HG02885 (cell line): ENCODE measurements around the gene RABGAP1L.
"Not testable (repeated sequence)": the region's sequence is repeated elsewhere in the genome, so short reads cannot be mapped to it uniquely, and the experiment has no call there.

Experiments used
- ATAC-seq: cut with Tn5 transposase; IDR thresholded peaks from one replicate; pipeline ENCODE4 v1.9.1; 2021; ENCODE audit warnings: mild to moderate bottlenecking; ENCODE audit not compliant: unreplicated experiment, poor library complexity

The RABGAP1L gene

DNA sequence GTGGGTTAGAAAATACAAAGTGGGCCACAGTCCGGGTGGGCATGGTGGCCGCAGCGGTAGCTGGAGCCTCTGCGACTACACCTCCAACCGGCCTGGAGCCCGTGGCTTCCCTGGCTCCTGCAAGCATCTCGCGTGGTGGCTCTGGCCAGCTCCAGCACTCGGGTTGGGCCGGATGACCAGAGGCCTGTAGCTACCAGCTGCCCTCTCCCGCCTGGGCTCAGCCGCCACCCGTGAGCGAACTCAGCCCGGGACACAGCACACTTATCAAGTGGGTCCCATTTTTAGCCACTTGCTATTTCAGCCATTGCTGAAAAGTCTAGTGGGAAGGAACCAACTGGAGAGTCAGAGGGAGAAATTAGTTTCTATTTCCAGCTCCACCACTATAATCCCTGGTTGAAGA, 732.7 kb downstream of the RABGAP1L start:
- no peak for ATAC-seq

DNA sequence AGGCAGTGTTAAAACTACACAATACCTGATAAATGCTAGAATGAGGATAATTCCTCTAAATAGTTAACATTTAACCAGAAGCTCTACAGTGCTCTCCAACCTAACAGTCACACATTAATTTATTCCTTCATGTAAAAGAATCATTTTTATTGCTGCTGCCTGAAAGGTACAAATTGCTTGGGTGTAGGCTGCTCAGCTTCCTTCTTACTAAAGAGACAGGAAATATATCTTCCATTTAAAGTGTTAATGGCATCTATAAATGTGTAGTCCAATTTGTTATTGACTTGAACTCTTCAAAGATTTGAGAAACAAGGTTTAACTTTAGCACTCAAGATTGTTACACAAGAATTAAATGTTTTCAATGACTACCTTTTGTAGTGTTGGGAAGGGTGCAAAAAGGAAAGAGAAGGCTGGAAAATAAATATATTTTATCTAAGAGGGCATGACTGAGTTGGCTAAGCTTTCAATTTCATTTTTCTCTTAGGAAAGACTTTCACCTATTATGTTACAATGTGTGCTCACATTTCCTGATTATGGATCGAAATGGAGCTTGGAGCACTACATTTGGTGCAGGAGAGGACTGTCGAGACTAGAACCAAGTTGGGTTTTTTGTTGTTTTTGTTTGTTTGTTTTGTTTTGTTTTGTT, 734.9 kb downstream of the RABGAP1L start:
- ATAC-seq = no peak

DNA sequence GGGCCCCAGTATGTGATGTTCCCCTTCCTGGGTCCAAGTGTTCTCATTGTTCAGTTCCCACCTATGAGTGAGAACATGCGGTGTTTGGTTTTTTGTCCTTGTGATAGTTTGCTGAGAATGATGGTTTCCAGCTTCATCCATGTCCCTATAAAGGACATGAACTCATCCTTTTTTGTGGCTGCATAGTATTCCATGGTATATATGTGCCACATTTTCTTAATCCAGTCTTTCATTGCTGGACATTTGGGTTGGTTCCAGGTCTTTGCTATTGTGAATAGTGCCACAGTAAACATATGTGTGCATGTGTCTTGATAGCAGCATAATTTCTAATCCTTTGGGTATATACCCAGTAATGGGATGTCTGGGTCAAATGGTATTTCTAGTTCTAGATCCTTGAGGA, 736.3 kb downstream of the RABGAP1L start:
- not testable (repeated sequence) for ATAC-seq

DNA sequence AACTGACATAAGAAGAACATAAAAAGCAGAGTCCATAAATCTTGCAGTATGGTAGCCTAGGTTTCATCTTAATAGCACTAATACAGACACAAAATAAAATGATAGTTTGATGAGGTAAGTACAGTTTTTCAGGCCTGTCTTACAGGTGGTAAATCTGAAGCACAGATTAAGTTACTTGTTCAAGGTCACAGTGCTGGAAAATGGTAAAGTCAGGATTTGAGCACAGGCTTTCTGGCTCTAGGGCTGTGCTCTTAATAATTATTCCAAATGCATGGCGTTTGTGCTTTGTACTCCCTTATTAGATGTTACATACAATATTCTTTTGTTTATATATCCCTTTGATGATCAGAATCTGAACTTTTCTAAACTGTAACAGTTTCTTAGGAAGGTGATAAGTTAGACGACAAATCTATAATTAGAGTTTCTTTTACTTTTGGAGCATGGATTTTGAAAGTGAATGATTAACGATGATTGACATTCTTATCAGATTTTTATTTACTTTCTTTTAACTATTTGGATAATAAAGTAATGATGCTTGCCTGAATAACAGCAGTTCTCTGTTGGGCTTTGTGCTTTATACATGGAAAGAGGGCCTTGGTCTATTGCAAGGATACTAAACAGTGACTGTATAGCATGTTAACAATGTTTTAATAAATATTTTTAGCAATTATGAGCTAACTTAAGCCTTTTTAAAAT, 738.9 kb downstream of the RABGAP1L start:
- no peak for ATAC-seq

DNA sequence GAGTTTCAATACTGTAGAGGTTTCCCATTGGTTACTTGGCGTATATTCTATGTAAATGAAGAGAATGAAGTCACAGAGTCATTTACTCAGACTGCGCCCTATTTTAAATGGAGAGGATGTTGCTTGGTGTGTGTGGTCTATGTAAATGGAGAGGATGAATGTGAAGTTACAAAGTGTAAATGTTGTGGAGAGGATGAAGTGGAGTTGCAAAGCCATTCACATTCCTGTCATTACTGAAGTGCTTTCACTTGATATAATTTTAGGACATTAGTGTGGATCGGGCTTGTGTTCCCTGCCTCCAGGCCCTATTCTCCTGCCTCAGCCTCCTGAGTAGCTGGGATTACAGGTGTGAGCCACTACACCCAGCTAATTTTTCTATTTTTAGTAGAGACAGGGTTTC, 741.0 kb downstream of the RABGAP1L start:
- no peak for ATAC-seq

DNA sequence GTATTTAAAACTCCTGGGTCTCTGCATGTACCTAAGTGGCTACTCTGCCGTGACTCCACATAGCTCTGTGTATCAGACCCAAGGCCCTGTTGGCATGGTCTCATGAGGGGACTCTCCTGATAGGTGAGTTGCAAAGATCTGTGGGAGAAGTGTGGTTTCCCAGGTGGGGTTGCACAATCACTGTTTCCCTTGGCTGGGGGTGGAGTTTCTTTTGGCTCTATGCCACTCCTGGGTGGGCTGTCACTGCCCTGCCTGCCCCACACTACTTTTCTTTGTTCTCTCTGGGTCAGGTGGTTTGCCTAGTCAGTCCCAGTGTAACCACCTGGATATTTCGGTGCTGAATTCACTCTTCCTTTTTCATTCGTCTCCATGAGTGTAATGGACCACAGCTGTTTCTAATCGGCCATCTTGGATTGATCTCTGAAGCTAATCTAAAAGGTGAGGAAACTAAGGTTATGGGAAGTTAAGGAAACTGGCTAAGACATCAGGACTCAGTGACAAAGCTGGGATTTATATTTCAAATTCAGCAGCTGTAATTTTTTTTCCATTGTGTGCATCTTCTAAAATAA, 743.3 kb downstream of the RABGAP1L start:
- ATAC-seq = no peak

DNA sequence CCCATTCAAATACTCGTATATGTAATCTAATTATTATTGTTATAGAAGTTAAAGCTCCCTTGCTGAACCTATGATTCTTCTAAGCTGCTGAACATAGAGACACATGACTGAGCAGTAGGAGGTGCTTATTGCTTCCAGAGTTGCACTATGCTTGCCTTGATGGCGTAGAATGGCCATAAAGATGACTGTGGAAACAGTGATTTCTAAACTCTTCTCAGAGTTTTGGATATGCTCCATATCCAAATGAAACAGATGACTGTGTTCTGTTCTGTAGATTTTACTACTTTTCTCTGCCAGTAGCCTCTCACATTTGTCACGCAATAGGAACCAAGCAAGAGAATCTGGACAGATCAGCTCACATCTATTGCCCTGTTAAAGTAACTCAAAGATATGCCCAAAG, 752.3 kb downstream of the RABGAP1L start:
- no peak for ATAC-seq

DNA sequence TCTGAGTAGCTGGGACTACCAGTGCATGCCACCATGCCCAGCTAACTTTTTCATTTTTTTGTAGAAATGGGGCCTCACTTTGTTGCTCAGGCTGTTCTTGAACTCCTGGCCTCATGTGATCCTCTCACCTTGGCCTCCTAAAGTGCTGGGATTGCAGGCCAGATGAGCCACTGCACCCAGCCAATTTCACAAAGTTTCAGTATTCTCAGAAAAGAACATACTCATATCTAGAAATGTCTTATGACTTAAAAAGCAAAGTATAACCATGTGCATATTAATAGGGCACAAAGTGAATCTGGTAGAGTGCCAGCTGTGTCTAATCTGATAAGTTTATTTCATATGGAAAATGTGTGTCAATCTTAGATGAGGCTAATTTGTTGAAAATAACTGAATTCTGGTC, 752.9 kb downstream of the RABGAP1L start:
- no peak for ATAC-seq

DNA sequence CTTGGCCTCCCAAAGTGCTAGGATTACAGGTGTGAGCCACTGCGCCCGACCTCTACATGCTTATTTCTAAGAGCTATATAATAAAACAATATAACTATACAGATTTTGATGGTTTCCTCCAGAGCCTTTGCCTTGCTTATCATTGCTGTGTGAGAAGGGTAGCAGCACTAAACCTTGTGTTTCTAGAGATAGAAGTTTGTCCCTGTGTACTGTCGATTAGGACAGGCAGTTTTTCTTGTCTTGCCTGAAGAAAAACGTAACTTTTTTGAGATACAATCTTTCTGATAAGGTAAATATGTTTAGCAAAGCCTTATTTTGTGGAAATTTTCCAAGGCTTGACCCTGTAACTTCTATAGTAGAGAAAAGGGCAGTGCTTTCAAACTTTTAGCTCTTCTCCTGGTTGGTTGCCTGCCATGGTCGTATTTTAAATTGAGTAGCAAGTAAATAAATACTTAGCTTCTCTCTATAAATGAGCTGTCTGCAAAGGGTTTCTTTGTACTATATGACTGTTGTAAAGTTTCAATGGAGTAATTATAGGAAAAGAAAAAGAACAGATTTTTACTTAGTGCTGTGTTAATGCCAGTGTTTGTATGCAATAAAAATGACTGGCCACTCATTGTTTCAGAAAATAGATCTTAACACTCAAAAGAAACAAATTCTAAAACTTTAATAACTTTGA, 754.0 kb downstream of the RABGAP1L start:
- no peak for ATAC-seq

DNA sequence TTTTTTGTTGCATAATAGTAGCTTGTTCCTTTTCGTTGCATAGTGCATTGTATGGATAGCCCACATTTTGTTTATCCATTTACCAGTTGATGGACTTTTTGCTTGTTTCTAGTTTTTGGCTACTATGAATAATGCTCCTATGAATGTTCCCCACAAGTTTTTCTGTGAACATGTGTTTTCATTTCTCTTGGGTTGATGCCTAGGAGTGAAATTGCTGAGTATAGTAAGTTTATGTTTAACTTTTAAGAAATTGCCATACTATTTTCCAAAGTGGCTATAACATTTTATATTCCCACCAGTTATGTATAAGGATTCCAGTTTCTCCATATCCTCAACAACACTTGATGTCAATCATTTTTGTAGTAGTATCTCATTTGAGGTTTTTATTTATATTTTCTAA, 755.7 kb downstream of the RABGAP1L start:
- no peak for ATAC-seq

DNA sequence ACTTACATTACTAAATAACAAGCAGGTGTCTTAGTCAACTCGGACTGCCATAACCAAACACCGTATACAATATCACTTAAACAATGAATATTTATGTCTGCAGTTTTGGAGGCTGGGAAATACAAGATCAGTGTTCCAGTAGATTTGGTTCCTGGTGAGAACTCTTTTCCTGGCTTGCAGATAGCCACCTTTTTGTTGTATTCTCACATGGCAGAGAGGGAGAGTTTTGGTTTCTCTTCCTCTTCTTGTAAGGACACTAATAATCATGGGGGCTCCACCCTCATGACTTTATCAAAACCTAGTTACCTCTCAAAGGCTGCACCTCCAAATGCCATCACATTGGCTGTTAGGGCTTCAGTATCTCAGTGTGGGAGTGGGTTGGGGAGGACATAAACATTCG, 757.5 kb downstream of the RABGAP1L start:
- ATAC-seq = peak; percentile 63

DNA sequence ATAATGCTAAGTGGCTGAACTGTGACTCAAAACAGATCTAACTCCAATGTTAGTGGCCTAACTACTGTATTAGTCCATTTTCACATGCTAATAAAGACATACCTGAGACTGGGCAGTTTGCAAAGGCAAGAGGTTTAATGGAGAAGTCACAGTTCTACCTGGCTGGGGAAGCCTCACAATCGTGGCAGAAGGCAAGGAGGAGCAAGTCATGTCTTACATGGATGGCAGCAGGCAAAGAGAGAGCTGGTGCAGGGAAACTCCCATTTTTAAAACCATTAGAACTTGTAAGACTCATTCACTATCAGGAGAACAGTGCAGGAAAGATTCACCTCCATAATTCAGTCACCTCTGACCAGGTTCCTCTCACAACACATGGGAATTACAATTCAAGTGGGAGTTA, 760.8 kb downstream of the RABGAP1L start:
- ATAC-seq = no peak

DNA sequence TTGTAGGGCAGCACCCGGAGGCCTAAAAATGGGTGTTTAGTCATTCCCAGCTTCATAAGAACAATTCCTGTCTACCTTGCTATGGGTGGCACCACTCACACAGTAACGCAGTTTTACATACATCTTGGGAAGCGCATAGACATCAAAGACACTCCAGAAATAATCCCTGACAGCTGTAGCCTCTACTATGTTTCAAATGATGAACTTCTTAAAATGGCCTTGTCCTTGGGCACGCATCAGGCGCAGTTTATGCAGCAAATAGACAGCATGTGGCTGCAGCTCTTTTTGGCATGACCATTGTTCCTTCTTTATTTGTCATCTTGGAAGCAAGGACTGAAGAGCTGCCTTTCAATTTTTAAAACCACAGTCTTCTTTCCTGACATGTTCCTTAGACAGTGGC, 762.8 kb downstream of the RABGAP1L start:
- ATAC-seq = no peak

DNA sequence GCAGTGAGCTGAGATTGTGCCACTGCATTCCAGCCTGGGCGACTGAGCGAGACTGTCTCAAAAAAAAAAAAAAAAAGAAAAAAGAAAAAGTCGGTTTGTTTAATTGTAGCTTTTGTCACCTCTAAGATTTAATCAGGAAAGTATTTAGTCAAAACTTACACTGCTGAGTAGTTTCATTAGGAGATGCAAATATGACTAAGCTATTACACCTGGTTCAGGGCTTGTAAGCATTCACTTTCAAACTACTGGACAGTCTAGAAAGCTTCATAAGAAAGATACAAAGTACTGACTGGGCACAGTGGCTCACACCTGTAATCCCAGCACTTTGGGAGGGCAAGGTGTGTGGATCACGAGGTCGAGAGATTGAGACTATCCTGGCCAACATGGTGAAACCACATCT, 764.5 kb downstream of the RABGAP1L start:
- no peak for ATAC-seq

DNA sequence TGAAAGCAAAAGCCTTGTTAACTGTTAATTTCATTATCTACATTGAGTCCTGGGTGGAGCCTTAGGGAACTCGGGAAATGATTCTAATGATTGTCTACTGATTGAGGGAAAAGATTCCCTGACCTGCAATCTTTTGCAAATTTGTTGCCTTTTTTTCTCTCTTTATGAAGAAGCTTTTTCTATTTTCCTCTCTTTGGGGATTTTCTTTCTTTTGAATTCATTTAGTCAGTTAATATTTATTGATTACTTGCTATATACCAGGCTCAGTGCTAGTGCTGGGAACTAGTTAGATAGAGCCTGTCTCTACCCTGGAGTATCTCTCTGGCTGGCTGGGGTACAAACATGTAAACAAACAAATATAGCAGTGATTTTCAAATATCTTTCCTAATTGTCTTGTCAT, 769.2 kb downstream of the RABGAP1L start:
- no peak for ATAC-seq

DNA sequence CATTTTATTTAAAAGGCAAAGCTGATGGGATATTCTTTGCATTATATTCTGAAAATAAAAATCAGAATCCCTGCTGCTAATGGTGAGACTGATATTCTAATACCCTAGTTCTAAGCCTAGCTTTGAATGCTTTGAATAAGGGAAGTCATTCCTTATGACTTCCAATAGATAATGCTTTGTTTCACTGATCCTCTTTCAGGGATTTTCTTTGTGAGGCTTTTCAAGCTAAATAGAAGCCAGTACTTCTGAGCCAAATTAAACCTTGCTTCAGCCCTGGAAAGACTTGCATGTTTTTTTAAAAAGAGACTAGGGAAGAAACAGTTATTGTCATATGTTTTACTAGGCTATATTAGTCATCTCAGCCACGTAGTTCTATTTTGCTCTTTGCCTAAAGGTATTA, 771.9 kb downstream of the RABGAP1L start:
- no peak for ATAC-seq

DNA sequence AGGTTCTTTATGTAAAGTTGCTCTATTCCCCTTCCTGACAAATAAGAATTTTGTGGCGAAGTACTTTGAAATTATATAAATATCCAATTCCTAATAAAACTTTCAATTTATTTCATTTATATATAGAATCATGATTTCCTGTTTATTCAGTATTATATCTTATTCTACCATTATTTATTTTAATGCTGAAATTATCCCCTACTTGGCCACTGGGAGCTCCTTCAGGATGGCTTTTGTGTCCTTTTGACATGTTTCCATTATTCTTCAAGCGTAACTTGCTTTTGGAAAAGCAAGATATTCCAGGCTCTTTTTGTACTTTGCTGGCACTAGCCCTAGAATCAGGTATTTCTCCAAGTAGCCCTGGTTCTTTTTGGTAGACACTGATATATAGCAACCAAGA, 773.3 kb downstream of the RABGAP1L start:
- no peak for ATAC-seq

DNA sequence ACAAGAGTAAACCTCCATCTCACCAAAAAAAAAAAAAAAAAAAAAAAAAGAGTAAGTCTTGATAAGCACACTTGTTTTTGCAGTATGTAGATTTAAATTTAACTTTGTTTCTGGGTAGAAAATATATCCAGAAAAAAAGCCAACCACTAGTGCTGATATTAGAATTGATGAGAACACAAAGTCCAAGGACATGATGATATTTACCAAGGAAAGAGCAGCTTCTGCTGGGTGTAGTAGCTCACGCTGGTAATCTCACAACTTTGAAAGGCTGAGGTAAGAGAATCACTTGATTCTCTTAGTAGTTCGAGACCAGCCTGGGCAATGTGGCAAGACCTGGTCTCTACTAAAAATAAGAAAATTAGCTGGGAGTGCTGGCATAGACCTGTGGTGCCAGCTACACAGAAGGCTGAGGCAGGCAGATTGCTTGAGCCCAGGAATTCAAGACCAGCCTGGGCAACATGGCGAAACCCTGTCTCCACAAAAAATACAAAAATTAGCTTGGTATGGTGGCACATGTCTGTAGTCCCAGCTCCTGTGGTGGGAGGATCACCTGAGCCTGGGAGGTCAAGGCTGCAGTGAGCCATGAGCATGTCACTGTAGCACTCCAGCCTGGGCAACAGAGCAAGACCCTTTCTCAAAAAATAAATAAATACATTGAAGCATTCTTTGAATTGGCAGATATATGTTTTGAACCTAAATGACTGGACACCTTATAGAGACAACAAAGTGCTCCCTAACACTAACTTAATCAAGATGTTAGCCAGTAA, 776.8 kb downstream of the RABGAP1L start:
- no peak for ATAC-seq

DNA sequence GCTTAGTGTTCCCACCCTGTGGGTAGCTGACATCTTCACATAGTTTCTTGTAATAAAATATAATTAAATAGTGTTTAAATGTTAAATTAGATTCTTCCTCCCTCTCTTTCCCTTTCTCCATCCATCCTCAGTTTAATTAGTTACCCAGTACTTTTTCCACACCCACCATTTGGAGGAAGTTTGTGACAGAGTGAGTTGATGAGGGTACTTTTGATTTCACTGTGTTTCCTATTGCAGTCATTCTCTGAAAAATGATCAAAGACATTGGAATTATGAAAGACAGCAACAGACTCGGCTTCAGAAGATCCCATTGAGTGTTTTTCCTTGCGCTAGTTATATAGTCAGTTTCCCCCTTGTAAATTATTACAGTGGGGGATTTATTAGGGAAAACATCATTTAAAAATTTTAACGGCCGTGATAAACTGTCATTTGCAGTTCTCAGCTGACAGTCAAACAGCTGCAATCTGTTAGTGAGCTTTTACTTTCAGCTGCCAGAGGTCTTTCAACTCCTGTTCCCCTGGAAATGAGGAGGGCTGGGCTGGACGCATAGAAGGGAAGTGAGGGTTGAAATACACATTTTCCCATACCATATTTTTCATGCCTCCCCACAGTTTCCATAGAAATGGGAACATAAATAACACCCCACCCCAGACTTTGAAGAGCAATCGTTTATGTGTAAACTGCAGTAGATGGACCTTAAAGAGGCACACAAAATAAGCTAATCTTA, 779.1 kb downstream of the RABGAP1L start:
- ATAC-seq = no peak
